ENCODE measurements around the gene IGSF23.

IGSF23 gene

DNA sequence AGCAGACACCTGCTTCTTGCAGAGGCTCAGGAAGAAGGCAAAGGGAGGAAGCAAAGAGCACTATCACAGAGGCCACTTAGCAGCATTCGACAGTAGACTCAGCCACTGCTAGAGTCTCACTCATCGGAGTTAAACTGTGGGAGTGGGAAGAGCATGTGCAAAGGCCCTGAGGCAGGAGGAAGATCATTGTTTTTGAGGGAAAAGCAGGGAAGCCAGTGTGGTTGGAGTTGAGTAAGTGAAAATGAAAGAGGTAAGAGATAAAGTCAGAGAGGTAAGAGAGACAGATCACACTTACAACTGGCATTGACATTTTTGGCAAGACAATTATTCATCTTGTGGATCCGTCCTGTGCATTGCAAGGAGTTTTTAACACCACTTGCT is 42.8 kb upstream of the IGSF23 start:
- Histone ChIP-seq H3K9me2 (replicated peaks; ENCODE audit: control insufficient read depth, low read length) (no peaks in the 10 kb centered on the region), H3K4me1 (ENCODE audit: control insufficient read depth, low read length) (no peaks in the 10 kb centered on the region), H3K36me3 (ENCODE audit: control insufficient read depth, low read length) (no peaks in the 10 kb centered on the region), H3K9me3 (ENCODE audit: control insufficient read depth, insufficient read depth, low read length) (no peaks in the 10 kb centered on the region), H3K27ac (ENCODE audit: low read depth, low read length) (no peak overlapping the region), H3K4me2 (ENCODE audit: low read length) (no peak overlapping the region), H3K4me3 (ENCODE audit: low read length) (no peak overlapping the region), H3K79me2 (ENCODE audit: control insufficient read depth, low read length) (no peaks in the 10 kb centered on the region), H4K20me1 (ENCODE audit: control insufficient read depth, insufficient read depth, low read depth, low read length) (no peaks in the 10 kb centered on the region), H3F3A (ENCODE audit: control insufficient read depth, insufficient read depth) (no peaks in the 10 kb centered on the region), H3K27me3 (ENCODE audit: control insufficient read depth, low read length) (no peaks in the 10 kb centered on the region)
- TF ChIP-seq, protein P1, sequence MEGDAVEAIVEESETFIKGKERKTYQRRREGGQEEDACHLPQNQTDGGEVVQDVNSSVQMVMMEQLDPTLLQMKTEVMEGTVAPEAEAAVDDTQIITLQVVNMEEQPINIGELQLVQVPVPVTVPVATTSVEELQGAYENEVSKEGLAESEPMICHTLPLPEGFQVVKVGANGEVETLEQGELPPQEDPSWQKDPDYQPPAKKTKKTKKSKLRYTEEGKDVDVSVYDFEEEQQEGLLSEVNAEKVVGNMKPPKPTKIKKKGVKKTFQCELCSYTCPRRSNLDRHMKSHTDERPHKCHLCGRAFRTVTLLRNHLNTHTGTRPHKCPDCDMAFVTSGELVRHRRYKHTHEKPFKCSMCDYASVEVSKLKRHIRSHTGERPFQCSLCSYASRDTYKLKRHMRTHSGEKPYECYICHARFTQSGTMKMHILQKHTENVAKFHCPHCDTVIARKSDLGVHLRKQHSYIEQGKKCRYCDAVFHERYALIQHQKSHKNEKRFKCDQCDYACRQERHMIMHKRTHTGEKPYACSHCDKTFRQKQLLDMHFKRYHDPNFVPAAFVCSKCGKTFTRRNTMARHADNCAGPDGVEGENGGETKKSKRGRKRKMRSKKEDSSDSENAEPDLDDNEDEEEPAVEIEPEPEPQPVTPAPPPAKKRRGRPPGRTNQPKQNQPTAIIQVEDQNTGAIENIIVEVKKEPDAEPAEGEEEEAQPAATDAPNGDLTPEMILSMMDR (IDR thresholded peaks at IDR 0.05; ENCODE audit: low read depth, low read length, poor library complexity, severe bottlenecking), result no peak
- no peak for TF ChIP-seq EZH2phosphoT487 (IDR thresholded peaks at IDR 0.05; ENCODE audit: borderline replicate concordance, low read length)

DNA sequence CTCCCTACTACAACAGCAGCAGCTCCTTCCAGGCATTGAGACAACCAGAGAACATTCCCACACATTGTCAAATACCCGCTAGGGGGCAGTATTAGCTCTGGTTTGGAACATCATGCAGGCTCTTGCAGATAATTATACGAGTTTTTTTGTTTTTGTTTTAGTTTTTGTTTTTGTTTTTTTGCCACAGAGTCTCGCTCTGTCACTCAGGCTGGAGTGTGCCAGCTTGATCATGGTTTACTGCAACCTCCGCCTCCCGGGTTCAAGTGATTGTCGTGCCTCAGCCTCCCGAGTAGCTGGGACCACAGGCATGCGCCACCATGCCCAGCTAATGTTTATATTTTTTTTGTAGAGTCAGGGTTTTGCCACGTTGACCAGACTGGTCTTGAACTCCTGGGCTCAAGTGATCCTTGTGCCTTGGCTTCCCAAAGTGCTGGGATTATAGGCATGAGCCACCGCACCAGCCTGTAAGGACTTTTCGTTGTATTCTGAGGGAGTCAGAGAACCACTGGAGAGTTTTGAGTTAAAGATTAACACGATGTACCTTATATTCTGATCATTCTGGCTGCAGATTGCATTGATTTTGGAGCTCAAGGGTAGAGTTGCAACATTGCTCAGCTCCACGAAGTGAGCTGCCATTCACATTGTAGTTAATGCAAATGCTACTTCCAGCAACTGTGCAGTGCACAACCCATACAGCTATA is 42.2 kb upstream of the IGSF23 start:
- Histone ChIP-seq H3K79me2 (ENCODE audit: control insufficient read depth, low read length) (no peaks in the 10 kb centered on the region), H3F3A (ENCODE audit: control insufficient read depth, insufficient read depth) (no peaks in the 10 kb centered on the region), H3K36me3 (ENCODE audit: control insufficient read depth, low read length) (no peaks in the 10 kb centered on the region), H3K27me3 (ENCODE audit: control insufficient read depth, low read length) (no peaks in the 10 kb centered on the region), H3K4me3 (ENCODE audit: low read length) (no peak overlapping the region), H3K4me2 (ENCODE audit: low read length) (no peak overlapping the region), H3K4me1 (ENCODE audit: control insufficient read depth, low read length) (no peaks in the 10 kb centered on the region), H3K27ac (ENCODE audit: low read depth, low read length) (no peak overlapping the region), H3K9me3 (ENCODE audit: control insufficient read depth, insufficient read depth, low read length) (no peaks in the 10 kb centered on the region), H3K9me2 (replicated peaks; ENCODE audit: control insufficient read depth, low read length) (no peaks in the 10 kb centered on the region), H4K20me1 (ENCODE audit: control insufficient read depth, insufficient read depth, low read depth, low read length) (no peaks in the 10 kb centered on the region)
- no peak for TF ChIP-seq EZH2phosphoT487 (IDR thresholded peaks at IDR 0.05; ENCODE audit: borderline replicate concordance, low read length)
- TF ChIP-seq, protein P1 (IDR thresholded peaks at IDR 0.05; ENCODE audit: low read depth, low read length, poor library complexity, severe bottlenecking), result peak; percentile 78

DNA sequence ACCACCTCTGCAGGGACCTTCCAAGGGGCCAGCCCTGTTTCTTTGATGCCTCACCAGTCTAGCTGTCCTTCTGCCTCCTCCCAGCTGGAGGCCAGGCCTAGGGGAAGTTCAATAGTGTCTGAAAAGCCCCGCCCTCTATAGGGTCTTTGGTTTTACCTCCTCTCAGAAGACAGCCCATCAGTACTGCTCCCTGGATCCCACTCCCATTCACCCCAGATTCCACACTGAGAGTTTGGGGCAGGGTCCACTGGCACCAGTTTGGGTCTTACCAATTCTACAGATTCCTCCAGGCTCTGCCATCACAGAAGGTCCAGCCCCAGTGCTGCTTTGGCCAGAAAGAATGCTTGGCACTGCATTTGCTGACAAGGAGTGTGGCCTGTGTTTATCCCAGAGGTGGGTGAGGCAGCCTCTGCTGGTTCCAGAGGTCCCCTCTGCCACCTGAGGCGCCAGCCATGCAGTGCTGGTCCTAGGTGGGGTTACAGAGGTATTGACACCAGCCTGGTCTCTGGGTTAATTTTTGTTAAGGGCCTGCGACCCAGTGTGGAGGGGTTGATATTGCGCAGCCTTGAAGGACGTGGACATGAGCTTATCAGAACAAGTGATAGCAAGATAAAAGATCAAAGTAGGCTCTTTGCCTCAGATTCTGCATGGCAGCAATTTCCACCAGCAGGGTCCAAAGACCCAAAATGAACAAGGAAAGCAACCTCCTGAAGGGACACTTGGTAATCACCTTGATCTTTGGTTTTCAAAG is 41.4 kb upstream of the IGSF23 start:
- H3K36me3 ChIP-seq (ENCODE audit: control insufficient read depth, low read length), result no peaks in the 10 kb centered on the region
- no peaks in the 10 kb centered on the region for H3K79me2 ChIP-seq (ENCODE audit: control insufficient read depth, low read length)
- H3K9me2 ChIP-seq (replicated peaks; ENCODE audit: control insufficient read depth, low read length), result no peaks in the 10 kb centered on the region
- no peaks in the 10 kb centered on the region for H4K20me1 ChIP-seq (ENCODE audit: control insufficient read depth, insufficient read depth, low read depth, low read length)
- no peak overlapping the region for H3K4me2 ChIP-seq (ENCODE audit: low read length)
- TF ChIP-seq, protein P1 (IDR thresholded peaks at IDR 0.05; ENCODE audit: low read depth, low read length, poor library complexity, severe bottlenecking), result no peak
- no peak for TF ChIP-seq EZH2phosphoT487 (IDR thresholded peaks at IDR 0.05; ENCODE audit: borderline replicate concordance, low read length)
- no peaks in the 10 kb centered on the region for H3F3A ChIP-seq (ENCODE audit: control insufficient read depth, insufficient read depth)
- no peak overlapping the region for H3K4me3 ChIP-seq (ENCODE audit: low read length)
- no peak overlapping the region for H3K27ac ChIP-seq (ENCODE audit: low read depth, low read length)
- H3K4me1 ChIP-seq (ENCODE audit: control insufficient read depth, low read length), result no peaks in the 10 kb centered on the region
- H3K27me3 ChIP-seq (ENCODE audit: control insufficient read depth, low read length), result no peaks in the 10 kb centered on the region
- H3K9me3 ChIP-seq (ENCODE audit: control insufficient read depth, insufficient read depth, low read length), result no peaks in the 10 kb centered on the region

All from DOHH2 (cell line).